DMS 273 treated with DMSO at 0.1 percent for 48 hours (cell line): ENCODE results near the gene UGGT2.
"Not testable (repeated sequence)": the region's sequence is repeated elsewhere in the genome, so short reads cannot be mapped to it uniquely, and the experiment has no call there.

Experiments used
- DNase-seq: peaks from one replicate; lab custom pipeline; 2025; lab: John Stamatoyannopoulos, UW

UGGT2 gene

DNA sequence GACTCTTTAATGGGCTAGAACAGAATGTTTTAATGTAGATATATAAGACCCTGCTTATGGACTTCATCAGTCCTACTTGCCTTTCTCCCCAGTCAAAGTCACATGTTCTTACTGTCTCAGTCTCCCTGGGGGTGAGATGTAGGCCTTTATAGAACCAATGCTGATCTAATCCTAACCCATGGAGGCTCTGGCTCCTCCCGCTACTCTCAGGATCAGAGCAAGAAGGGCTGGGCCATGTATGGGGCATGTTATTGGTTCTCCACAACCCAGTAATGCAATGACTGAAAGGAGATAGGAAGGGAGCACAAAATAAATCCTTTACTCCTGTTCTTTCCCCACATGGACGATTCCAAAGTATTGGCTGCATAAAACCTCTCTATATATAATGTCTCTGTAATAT is 82.3 kb downstream of the UGGT2 start:
- no peak for DNase-seq

DNA sequence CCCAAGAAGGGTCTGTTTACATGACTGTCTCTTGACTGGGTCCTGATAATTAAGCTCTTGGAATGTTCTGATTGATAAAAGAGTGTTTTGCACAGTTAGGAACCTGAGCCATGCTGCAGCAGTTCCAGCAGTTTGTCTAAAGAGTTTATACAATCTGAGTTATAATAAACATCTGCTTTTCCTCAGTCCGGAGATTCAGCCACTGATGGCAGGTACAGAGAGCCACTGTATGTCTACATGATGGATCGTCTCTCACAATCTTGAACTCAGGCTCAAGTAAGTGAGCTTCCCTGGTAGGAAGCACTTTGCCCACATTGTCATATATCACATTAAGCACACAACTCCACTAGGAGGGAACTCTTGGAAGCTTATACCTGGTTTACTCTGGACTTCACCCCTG is 84.3 kb downstream of the UGGT2 start:
- DNase-seq, result no peak

DNA sequence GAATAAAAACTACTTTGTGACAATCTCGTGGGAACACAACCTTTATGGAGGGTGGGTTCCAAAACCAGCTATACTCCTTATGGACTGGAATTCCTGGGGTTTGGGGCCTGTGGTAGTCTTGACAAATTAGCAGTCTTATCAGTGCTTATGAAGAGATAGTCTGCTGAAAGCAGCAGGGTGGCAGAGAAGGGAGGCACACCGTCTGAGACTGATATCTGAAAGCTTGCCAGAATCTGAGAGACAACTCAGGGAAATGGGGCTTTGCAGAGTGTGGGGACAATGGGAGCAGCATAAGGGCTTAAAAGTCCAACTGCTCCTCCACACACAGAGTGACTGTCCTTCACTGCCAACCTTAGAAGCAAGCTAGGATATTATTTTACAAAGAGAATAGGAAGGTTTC is 95.9 kb downstream of the UGGT2 start:
- no peak for DNase-seq

DNA sequence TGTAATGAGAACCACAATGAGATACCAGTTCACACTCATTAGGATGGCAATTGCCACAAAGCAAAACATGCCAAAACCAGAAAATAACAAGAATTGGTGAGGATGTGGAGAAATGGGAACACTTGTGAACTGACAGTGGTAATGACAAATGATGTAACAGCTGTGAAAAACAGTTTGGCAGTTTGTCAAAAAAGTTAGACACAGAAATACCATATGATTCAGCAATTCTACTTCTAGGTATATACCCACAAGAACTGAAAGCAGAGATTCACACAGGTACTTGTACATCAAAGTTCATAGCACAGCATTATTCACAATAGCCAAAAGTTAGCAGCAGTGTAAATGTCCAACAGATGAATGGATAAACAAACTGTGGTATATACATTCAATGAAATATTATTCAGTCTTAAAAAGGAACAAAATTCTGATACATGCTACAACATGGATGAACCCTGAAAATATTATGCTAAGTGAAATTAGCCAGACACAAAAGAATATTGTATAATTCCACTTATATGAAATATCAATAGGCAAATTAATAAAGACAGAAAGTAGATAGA is 96.5 kb downstream of the UGGT2 start:
- no peak for DNase-seq

DNA sequence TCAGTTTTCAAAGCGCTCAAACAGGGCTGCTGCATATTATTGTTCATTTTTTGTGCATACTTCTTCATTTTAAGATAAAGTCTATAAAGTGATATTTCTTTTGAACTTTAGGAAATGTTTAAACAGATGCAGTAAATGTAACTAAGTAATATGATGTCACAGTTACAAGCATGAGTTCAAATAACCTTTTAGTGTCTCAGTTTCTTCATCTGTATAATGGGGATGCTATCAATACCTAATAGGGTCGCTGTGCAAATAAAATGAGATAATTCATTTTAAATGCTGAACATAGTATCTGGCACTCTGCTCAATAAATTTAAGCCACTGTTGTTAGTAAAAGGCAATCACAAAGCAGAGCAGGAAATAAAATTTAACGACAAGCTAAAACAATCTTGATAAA is 97.5 kb downstream of the UGGT2 start:
- DNase-seq, result no peak

DNA sequence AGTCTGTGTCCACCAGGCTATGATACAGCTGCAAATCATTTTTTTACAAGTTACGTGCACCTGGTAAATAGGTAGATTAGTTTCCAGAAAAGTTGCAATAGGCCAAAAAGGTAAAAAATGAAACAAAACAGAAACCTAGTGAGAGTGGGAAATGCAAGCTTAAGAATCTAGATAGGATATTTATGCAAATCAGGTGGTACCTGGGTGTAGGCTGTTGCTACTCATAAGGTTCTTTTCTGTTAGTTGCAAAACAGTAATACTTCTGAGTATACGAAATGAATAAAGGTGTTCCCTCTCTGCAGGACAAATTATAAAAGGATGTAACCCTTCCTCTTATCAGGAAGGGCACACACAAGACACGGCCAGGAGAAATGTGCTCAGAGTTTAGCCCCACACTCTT is 97.9 kb downstream of the UGGT2 start:
- no peak for DNase-seq

DNA sequence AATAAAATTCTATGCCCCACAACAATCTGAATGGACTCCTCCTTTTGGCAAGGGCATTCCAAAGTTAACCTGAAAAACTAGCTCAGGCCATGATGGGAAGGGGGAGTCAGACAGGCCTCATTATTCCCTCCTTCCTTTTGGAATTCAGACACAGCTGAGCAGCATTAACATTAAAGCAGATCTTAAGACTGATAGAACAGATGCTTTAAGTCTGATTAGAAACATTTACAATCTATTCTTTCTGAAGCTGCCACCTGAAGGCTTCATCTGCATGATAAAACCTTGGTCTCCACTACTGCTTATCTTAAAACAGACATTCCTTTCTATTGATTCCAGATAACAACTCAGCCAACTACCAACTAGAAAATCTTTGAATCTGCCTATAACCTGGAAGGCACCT is 98.9 kb downstream of the UGGT2 start:
- no peak for DNase-seq

DNA sequence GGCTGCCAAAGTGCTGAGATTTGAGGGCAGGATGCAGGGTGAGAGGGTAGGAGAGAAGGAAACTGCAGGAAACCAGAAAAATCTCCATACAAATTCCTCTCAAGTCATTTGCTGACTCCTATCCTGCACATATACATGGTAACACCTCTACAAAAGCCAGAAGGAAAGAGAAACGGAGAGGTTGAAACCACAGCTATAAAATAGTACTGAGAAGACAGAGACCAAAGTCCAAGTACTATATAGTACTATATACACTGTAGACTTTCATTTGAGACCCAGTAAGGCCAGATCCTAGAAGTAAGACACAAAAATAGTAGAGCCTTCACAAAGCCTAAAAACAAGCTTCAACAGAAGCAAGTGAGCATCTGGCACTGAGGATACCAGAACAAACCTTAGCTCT is 103.1 kb downstream of the UGGT2 start:
- no peak for DNase-seq

DNA sequence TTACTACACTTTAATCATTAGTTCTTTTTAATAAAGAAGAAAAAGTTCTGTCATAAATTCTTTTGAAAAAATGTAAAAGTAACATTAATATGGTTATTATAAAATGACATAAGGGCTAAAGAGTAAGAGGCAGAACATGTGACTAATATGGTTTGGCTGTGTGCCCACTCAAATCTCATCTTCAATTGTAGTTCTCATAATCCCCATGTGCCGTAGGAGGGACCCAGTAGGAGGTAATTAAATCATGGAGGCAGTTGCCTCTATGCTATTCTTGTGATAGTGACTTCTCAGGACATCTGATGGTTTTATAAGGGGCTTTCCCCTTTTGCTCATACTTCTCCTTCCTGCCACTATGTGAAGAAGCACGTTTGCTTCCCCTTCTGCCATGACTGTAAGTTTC is 104.5 kb downstream of the UGGT2 start:
- DNase-seq, result no peak

DNA sequence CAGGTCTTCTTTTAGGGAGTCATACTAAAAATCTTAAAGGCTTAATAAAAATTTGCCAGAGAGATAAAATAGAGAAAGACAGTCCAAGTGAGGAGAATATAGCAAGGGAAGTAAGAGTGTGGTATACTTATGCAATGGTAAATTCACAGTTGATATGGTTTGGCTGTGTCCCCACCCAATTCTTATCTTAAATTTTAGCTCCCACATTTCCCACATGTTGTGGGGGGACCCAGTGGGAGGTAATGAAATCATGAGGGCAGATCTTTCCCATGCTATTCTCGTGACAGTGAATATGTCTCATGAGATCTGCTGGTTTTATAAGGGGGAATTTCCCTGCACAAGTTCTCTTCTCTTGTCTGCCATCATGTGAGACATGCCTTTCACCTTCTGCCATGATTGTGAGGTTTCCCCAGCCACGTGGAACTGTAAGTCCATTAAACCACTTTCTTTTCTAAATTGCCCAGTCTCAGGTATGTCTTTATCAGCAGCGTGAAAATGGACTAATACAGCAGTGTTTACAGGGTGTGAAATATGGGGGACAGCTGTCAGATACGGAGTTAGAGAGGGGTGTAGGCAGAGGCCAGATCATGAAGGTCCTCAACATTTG is 115.4 kb downstream of the UGGT2 start:
- DNase-seq, result no peak

DNA sequence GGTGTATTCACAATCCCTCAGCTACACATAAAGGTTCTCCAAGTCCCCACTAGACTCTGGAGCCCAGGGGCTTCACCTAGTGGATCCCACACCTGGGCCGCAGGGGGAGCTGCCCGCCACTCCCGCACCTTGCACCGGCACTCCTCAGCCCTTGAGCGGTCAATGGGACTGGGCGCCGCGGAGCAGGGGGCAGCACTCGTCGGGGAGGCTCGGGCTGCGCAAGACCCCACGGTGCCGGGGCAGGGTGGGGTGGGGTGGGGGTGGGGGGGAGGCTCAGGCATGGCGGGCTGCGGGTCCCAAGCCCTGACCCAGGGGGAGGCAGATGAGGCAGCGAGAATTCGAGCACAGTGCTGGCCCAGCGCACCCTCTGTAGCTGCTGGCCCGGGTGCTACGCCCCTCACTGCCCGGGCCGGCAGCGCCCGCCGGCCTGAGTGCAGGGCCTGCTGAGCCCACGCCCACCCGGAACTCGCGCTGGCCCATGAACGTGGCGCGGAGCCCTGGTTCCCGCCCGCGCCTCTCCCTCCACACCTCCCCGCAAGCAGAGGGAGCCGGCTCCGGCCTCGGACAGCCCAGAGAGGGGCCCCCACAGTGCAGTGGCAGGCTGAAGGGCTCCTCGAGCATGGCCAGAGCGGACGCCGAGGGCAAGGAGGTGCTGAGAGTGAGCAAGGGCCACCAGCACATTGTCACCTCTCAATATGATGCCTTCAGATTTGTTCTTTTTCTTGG is 121.7 kb downstream of the UGGT2 start:
- no peak for DNase-seq

DNA sequence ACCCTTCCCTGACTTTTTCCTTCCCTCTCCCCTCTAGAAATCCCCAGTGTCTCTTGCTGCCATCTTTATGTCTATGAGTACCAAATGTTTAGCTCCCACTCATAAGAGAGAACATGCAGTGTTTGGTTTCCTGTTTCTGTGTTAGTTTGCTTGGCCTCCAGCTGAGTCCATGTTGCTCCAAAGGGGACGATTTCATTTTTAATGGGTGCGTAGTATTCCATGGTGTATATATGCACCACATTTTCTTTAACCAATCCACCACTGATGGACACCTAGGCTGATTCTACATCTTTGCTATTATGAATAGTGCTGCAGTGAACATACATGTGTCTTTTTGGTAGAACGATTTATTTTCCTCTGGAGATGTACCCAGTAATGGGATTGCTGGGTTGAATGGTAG is 123.8 kb downstream of the UGGT2 start:
- DNase-seq, result no peak

DNA sequence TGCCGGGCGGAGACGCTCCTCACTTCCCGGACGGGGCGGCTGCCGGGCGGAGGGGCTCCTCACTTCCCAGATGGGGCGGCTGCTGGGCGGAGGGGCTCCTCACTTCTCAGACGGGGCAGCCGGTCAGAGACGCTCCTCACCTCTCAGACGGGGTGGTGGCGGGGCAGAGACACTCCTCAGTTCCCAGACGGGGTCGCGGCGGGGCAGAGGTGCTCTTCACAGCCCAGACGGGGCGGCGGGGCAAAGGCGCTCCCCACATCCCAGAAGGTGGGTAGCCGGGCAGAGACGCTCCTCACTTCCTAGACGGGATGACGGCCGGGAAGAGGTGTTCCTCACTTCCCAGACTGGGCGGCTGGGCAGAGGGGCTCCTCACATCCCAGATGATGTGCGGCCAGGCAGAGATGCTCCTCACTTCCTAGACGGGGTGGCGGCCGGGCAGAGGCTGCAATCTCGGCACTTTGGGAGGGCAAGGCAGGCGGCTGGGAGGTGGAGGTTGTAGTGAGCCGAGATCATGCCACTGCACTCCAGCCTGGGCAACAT is 124.8 kb downstream of the UGGT2 start:
- DNase-seq, result not testable (repeated sequence)

DNA sequence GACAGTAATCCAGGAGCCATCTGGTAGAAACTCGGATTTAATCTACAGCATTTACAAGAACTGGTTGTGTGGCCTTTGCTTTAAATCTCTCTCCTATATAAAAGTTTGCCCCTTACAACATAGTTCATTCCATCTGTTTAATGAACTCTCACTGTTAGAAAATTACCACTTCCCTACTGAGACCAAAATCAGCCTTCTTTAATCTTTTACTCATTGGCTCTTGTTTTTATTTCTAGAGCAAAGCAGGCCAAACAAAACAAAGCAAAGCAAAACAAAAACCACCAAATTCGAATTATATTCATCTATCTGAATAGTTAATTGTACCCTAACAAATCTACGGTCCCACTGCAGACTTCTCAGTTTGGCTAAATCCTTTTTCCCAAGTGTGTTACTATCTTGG is 127.0 kb downstream of the UGGT2 start:
- DNase-seq, result no peak

DNA sequence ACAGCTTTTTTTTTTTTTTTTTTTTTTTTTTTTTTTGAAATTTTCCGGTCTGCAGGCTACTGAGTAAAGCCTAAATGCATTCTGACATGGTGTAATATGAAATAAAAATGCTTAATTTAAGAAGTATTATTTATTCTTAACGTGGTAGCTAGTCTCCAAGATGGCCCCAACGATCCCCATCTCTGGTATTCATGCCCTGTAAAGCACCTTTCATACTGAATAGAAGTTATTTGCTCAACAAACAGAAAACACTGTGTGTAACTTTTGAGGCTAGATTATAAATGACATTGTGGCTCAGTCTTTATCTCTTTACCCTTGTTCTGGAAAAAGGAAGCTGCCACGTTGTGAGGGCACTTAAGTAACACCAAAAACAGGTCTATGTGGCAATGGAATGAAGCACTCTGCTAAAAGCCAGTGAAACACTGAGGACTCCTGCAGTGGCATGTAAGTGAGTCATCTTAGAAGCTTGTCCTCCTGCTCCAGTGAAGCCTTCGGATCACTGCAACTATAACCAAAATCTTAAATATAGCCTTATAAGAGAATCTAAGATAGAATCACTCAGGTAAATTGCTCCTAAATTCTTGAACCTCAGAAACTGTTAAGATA is 128.7 kb downstream of the UGGT2 start:
- DNase-seq, result no peak

DNA sequence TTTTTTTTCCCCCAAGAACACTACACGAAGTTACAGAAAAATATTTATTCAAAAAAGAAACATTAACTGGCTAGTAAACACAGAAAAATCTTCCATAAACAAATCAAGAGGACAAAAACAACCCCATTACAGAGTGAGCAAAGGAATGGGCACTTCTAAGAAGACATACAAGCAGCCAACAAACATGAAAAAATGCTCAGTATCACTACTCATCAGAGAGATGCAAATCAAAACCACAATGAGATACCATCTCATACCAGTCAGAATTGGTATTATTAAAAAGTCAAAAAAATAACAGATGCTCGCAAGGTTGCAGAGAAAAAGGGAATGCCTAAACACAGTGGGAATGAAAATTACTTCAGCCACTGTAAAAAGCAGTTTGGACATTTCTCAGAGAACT is 131.7 kb downstream of the UGGT2 start:
- DNase-seq, result no peak

DNA sequence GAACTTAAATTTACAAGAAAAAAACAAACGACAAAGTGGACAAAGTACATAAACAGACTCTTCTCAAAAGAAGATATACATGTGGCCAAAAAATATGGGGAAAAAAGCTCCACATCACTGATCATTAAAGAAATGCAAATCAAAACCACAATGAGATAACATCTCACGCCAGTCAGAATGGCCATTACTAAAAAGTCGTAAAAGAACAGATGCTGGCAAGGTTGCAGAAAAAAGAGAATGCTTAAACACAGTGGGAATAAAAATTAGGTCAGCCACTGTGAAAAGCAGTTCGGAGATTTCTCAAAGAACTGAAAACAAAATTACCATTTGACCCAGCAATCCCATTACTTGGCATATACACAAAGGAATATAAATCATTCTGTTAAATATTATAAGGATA is 132.7 kb downstream of the UGGT2 start:
- no peak for DNase-seq

DNA sequence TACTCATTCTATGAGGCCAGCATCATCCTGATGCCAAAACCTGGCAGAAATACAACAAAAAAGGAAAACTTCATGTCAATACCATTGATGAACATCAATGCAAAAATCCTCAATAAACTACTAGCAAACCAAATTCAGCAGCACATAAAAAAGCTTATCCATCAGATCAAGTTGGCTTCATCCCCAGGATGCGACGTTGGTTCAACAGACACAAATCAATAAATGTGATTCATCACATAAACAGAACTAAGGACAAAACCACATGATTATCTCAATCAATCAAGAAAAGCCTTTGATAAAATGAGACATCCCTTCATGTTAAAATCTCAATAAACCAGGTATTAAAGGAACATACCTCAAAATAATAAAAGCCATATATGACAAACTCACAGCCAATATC is 134.3 kb downstream of the UGGT2 start:
- no peak for DNase-seq

DNA sequence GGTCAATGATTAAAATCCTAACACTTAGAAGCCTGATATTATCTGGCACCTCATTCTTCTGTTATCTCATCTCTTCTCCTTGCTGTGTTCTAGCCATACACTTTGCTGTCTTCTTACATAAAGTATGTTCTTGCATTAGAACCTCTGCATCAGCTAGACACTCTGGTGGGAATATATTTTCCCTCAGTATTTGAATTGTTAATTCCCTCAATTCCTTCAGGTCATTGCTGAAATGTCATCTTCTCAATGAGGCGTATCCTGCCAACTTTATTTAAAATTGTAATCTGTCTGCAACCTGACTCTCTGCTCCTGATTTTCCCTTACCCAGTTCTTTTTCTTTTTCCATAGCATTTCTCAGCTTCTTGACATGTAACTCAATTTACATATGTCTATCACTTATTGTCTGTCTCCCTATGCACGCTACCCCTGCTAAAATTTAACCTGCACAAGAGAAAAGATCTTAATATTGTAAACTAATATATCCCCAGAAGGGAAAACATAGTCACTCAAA is 138.2 kb downstream of the UGGT2 start:
- DNase-seq, result no peak

DNA sequence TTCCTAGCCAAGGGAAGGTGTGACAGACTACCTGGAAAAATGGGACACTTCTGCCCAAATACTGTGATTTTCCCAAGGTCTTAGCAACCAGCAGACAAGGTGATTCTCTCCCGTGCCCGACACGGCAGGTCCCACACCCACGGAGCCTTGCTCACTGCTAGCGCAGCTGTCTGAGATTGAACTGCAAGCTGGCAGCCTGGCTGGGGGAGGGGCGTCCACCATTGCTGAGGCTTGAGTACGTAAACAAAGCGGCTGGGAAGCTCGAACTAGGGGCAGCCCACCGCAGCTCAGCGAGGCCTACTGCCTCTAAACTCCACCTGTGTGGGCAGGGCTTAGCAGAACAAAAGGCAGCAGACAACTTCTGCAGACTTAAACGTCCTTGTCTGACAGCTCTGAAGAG is 146.2 kb downstream of the UGGT2 start:
- DNase-seq, result no peak

DNA sequence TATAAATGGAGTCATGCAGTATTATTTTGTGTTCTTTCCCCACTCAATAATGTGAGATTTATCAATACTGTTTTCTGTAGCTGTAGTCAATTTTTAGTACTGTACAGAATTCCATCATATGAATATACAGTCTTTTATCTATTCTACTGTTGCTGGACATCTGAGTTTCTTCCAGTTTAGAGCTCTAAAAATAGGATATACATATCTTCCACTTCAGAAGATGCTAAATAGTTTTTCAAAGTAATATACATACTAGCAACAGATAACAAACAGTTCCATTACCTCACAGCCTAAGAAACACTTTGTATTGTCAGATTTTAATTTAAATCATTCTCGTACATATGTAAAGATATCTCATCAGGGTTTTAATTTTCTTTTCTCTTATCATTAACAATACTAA is 149.6 kb downstream of the UGGT2 start:
- DNase-seq, result no peak

DNA sequence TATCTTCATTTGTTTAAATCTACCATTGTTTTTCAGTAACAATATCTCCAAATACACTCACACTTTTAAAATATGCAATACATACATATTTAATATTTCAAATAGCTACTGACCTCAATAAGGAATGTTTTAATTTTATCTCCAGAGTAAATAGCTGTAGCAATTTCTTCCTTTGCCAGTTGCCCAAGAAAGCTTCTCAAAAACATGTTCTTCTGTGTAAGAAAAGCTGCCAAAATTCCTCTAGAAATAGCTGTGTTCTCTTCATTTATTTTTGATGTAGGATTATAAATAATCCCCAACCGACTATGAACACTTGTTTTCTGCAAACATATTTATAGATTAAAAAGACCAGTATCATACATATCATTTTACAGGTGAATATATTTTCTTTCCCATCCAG is 150.5 kb downstream of the UGGT2 start:
- no peak for DNase-seq

DNA sequence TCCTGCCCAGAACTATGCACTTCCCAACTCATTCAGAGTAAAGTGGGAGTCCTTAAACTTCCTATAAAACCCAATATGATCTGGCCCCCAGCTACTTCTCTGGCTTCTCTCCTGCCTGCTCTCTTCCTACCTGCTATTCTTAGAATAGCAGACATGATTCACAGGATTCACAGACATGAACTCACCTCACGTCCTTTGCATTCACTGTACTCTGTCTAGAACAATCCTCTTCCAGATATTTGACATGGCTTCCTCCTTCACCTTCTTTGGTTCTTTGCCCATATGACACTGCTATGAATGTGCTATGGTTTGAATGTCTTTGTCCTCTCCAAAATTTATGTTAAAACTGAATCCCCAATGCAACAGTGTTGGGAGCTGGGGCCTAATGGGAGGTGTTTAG is 154.9 kb downstream of the UGGT2 start:
- no peak for DNase-seq
